K562 (cell line): ENCODE results near the gene HUS1. TPM values are rescaled to one million over a fixed set of nuclear protein-coding genes. Genes with fewer than 3 reads are reported as not detected.

Experiments used
- CEBPG ChIP-seq, 3 experiments: fragments of 200-800 bp in 1 of 3; sonication (Bioruptor generic) in 1 of 3; sonication (generic) in 1 of 3; formaldehyde crosslinking in 1 of 3; IDR thresholded peaks in 2 of 3; conservative IDR thresholded peaks in 1 of 3; 2 replicates each; pipeline versions ENCODE4 v1.6.1 to v1.8.0; 2016 to 2022; ENCODE audit warnings: missing compliant biosample characterization in 2 of 3, missing genetic modification characterization in 2 of 3, mild to moderate bottlenecking in 1 of 3, missing genetic modification reagents in 1 of 3
- FOXJ2 ChIP-seq: fragments of 200-800 bp; sonication (Bioruptor generic); IDR thresholded peaks from 2 replicates; pipeline ENCODE4 v1.6.1; 2016; ENCODE audit warnings: missing genetic modification characterization, missing compliant biosample characterization
- HINFP ChIP-seq: fragments of 450-650 bp; conservative IDR thresholded peaks from 2 replicates; pipeline ENCODE4 v1.6.1; 2016; ENCODE audit warnings: missing genetic modification characterization, low read depth, mild to moderate bottlenecking, control low read depth, missing compliant biosample characterization
- KDM5B ChIP-seq: fragments of 200-600 bp; sonication (generic); IDR thresholded peaks from 2 replicates; pipeline ENCODE4 v1.6.1; 2012; ENCODE audit warnings: low read depth, mild to moderate bottlenecking, moderate library complexity, low read length, control low read depth, inconsistent platforms; ENCODE audit not compliant: insufficient replicate concordance
- KHSRP ChIP-seq: fragments of 450-650 bp; IDR thresholded peaks from 2 replicates; pipeline ENCODE4 v1.6.1; 2017
- POU5F1 ChIP-seq: fragments of 150-350 bp; IDR thresholded peaks from 2 replicates; pipeline ENCODE4 v1.6.1; 2014; ENCODE audit warnings: borderline replicate concordance, low read length, low read depth, mild to moderate bottlenecking; ENCODE audit not compliant: partially characterized antibody
- PTTG1 ChIP-seq: fragments of 450-650 bp; IDR thresholded peaks from 2 replicates; pipeline ENCODE4 v1.6.1; 2016; ENCODE audit warnings: low read depth, mild to moderate bottlenecking, missing genetic modification characterization, missing compliant biosample characterization
- RBM22 ChIP-seq: fragments of 200-400 bp; formaldehyde crosslinking; IDR thresholded peaks from 2 replicates; pipeline ENCODE4 v1.6.1; 2018; ENCODE audit warnings: low read length, low read depth; ENCODE audit not compliant: poor library complexity, severe bottlenecking
- TAF1 ChIP-seq: IDR thresholded peaks from 2 replicates; pipeline ENCODE4 v1.6.1; 2011; ENCODE audit warnings: mild to moderate bottlenecking, low read length, moderate library complexity; ENCODE audit not compliant: insufficient read depth, control insufficient read depth, severe bottlenecking; ENCODE audit errors: extremely low read depth
- ZFP36 ChIP-seq: fragments of 150-350 bp; IDR thresholded peaks from 2 replicates; pipeline ENCODE4 v1.6.1; 2018; ENCODE audit warnings: low read length, low read depth; ENCODE audit not compliant: partially characterized antibody
- ZHX1 ChIP-seq: fragments of 150-350 bp; conservative IDR thresholded peaks from 2 replicates; pipeline ENCODE4 v1.6.1; 2014; ENCODE audit warnings: low read length
- polyA plus RNA-seq, 8 experiments: library from polyadenylated mRNA; depleted of rRNA in 4 of 8; stranded (reverse) in 5 of 8; unstranded in 3 of 8; fragments of >200 nt; fragmentation: Nextera tagmentation in 2 of 8; fragmentation: Illumina TruSeq in 1 of 8; extraction: Ambion mirVana in 2 of 8; extraction: Trizol in 1 of 8; gene quantifications; 2 replicates each; pipeline versions ENCODE4 v1.2.1 to v1.2.3, GENCODE V29; 2011 to 2014; ENCODE audit warnings: inconsistent platforms in 1 of 8, missing spikeins in 1 of 8
- total RNA-seq, 7 experiments: library from RNA; depleted of rRNA in 6 of 7; stranded (reverse); fragments of >200 nt in 6 of 7; fragmentation: Illumina TruSeq in 2 of 7; extraction: Trizol in 2 of 7; gene quantifications; 2 replicates each; pipeline versions ENCODE4 v1.2.1 to v1.2.3, GENCODE V29; 2011 to 2021; ENCODE audit warnings: low replicate concordance in 1 of 7

The HUS1 gene
- total and polyA plus RNA-seq, 9 of the 15 experiments (the other 6 are each of a cell fraction or from before 2014, with no cell fraction given): 11.5 to 27.0 (median 16.5) TPM

GRCh38 chr7:48028938-48029337 is 49.5 kb upstream of the HUS1 start, which contains the start of gene SUN3 (continued):
- no peak for TF ChIP-seq ZHX1
- no peak for TF ChIP-seq CEBPG (CRISPR knock-in tag; IDR thresholded peaks at IDR 0.05)
- peak; percentile 90 to 93 for TF ChIP-seq CEBPG (tag; conservative IDR thresholded peaks at IDR 0.05 in 1 of 2, IDR thresholded peaks at IDR 0.05 in 1 of 2)
- TF ChIP-seq KDM5B: no peak
- TF ChIP-seq PTTG1 (tag): no peak
- no peak for TF ChIP-seq FOXJ2
- no peak for TF ChIP-seq ZFP36
- TF ChIP-seq TAF1: no peak
- TF ChIP-seq RBM22: no peak
- TF ChIP-seq KHSRP: no peak
- TF ChIP-seq POU5F1: no peak
- TF ChIP-seq HINFP: no peak
